ENCODE results near the gene JAG1.

GRCh38 chr20:10663756-10664155, 10.0 kb downstream of the JAG1 start:
- TF ChIP-seq CTCF (conservative IDR thresholded peaks at IDR 0.05; ENCODE audit: low read length) = no peak
- no peak for TF ChIP-seq EZH2phosphoT487 (IDR thresholded peaks at IDR 0.05; ENCODE audit: borderline replicate concordance, low read depth, low read length)

Measured in OCI-LY7 (cell line).